Measurements from ENCODE around the gene TMEM86B.

- TF ChIP-seq CTCF (IDR thresholded peaks at IDR 0.05) = no peak
- TF ChIP-seq POLR2A (IDR thresholded peaks at IDR 0.05) = no peak
Observed at GRCh38 chr19:55266404-55266803, 37.8 kb upstream of the TMEM86B start.

All from testis (tissue), 2 donors.